Heart left ventricle (tissue), 16 donors: ENCODE results near the gene RAD51. TPM values are rescaled to one million over a fixed set of nuclear protein-coding genes. Genes with fewer than 3 reads are reported as not detected.
A peak's percentile ranks its signal among the peaks of the same experiment; 100 is the strongest.

Experiments used
- ATAC-seq, 4 donors: fragments of 200-7000 bp; cut with Tn5 transposase; one replicate each; pipeline ENCODE4 v1.9.1; 2020 to 2022; ENCODE audit warnings: moderate library complexity in 4 of 4, mild to moderate bottlenecking in 3 of 4, moderate number of reproducible peaks in 1 of 4
- DNase-seq, 5 donors: peaks; one replicate each; pipeline ENCODE4 v3.0.0-alpha.2; 2020
- H3K27ac ChIP-seq, 12 donors: fragments of 200-600 bp; sonication (generic) in 4 of 12; one replicate each; pipeline versions ENCODE4 v1.5.0 to v1.8.0; 2016 to 2022; ENCODE audit warnings: mild to moderate bottlenecking in 2 of 12
- H3K27me3 ChIP-seq, 9 donors: fragments of 200-600 bp; sonication (generic) in 2 of 9; one replicate each; pipeline versions ENCODE4 v1.5.1 to v1.8.0; 2016 to 2022; ENCODE audit warnings: mild to moderate bottlenecking in 3 of 9
- H3K36me3 ChIP-seq, 9 donors: fragments of 200-600 bp; sonication (generic) in 2 of 9; one replicate each; pipeline versions ENCODE4 v1.5.0 to v1.8.0; 2018 to 2022; ENCODE audit warnings: mild to moderate bottlenecking in 2 of 9
- H3K4me1 ChIP-seq, 12 donors: fragments of 200-600 bp; sonication (generic) in 4 of 12; one replicate each; pipeline versions ENCODE4 v1.5.0 to v1.8.0; 2016 to 2022; ENCODE audit warnings: mild to moderate bottlenecking in 3 of 12
- H3K4me3 ChIP-seq, 12 donors: fragments of 200-600 bp; sonication (generic) in 4 of 12; one replicate each; pipeline versions ENCODE4 v1.5.0 to v1.8.0; 2017 to 2022; ENCODE audit warnings: mild to moderate bottlenecking in 9 of 12, moderate library complexity in 4 of 12
- H3K9me3 ChIP-seq, 12 donors: fragments of 200-600 bp; sonication (generic) in 4 of 12; one replicate each; pipeline versions ENCODE4 v1.5.0 to v1.8.0; 2016 to 2022; ENCODE audit warnings: mild to moderate bottlenecking in 1 of 12
- POLR2A ChIP-seq, 2 donors: fragments of 450-650 bp; IDR thresholded peaks; one replicate each; pipeline ENCODE4 v1.6.1; 2017; ENCODE audit warnings: antibody characterized with exemption in 2 of 2, mild to moderate bottlenecking in 2 of 2, moderate library complexity in 2 of 2
- WGBS, 4 donors: extraction: QIAGEN DNeasy Blood & Tissue Kit in 2 of 4; methylation state at CpG; one replicate each; pipeline versions ENCODE4 v1.1.5 to v1.1.7; 2013 to 2018; 5-methylcytosine and 5-hydroxymethylcytosine counted together
- intact Hi-C, 10 donors: fragments of 100-400 bp; cut with DNase I; formaldehyde crosslinking; loops; one replicate each; pipeline versions ENCODE4 v1.11.1 to v1.14.2; 2022
- polyA plus RNA-seq, 2 donors: library from polyadenylated mRNA; stranded (reverse); fragments of 200-250 nt; gene quantifications; one replicate each; pipeline ENCODE4 v1.2.3, GENCODE V29; 2013
- total RNA-seq, 9 donors: library from RNA; depleted of rRNA in 2 of 9; stranded (reverse); fragments of >200 nt in 2 of 9; fragmentation: NEBNext Ultra II Directional in 3 of 9; extraction: Animal tissue kit (Norgen Biotek cat#: 25700) in 3 of 9; gene quantifications; one replicate each; pipeline versions ENCODE4 v1.1.0 to v1.2.4, GENCODE V29; 2016 to 2023
- TF ChIP-seq, protein P1 (sequence below), 12 donors: fragments of 200-600 bp; sonication (generic) in 4 of 12; IDR thresholded peaks; one replicate each; pipeline versions ENCODE4 v1.5.0 to v1.8.0; 2018 to 2022; ENCODE audit warnings: antibody characterized with exemption in 12 of 12, mild to moderate bottlenecking in 5 of 12
- donor health status: ischemic (EF 13 %, LVEDD 7.1; RV severe dilation, severe dysfunction).
- donor health status: healthy with polysubstance abuse.
- donor health status: DM: no; HTN: yes; CAD: no.
- donor health status: DM: no; HTN: no; CAD: no.
- donor health status: ischemic (EF 25% LVEDD 6.9; RV normal size, moderate dysfunction).
- donor health status: ischemic (EF 25% LVEDD 5.7; RV mildly dilated, moderate dysfunction).
- donor health status: healthy.
- donor health status: DM: yes; HTN: yes; CAD: no.
- donor health status: ischemic (EF 35%, LVEDD 5.7; RV mildly dilated, moderate dysfunction).
- donor health status: nonischemic (EF 11% LVEDD 7.7; RV severe dilation, severe dysfunction).
- donor health status: DM: yes; HTN: yes; CAD: no.
- donor health status: PGD.
- donor health status: ischemic (EF 29% LVEDD 5.4; RV normal size, mild dysfunction).
- donor health status: nonischemic (EF 23%, LVEDD 6.1; RV moderate dilation, normal function).

The RAD51 gene
- total and polyA plus RNA-seq, 11 donors = 0.15 to 3.9 (median 0.56) TPM; not detected in 2

DNA sequence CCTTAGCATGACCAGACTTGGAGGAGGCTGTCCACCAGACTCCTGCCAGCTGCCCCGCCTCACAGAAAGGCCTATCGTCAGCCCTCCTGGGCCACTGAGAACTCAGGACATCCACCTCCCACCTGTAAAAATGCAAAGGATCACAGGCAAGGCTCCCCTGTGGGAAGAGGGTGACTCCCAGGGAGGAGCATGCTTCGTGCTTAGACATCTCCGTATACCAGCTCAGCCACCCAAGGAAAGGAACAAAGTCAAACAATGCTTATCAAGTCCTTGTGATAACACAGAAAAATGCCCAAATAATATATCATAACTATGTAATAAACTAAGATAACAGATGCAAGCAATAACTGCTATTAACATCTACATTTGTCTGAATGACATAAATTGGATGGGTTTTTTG, 55.9 kb downstream of the RAD51 start:
- 91 to 99% (median 93%) methylated on average over 4 of the region's 4 CpGs for WGBS, 4 donors
- DNase-seq (no peak), ATAC-seq (no peak)
- Histone ChIP-seq H3K27me3 (no peaks in the 10 kb centered on the region), H3K36me3 (peaks cover 3 to 64% (median 51%) of the 10 kb centered on the region in 9 donors), H3K4me1 (peaks cover 0 to 39% (median 12%) of the 10 kb centered on the region in 12 donors), H3K9me3 (no peaks in the 10 kb centered on the region), H3K4me3 (no peak overlapping the region), H3K27ac (no peak overlapping the region)
- intact Hi-C loops = loop anchor here in 4 of 10 donors (5.0 to 10.0 kb wide), 3 partner anchors 56 to 144 kb away; partner anchors contain the start of genes RAD51 (in 3 of the 4) and VPS18 (in 2 of the 4)
- TF ChIP-seq, protein P1, sequence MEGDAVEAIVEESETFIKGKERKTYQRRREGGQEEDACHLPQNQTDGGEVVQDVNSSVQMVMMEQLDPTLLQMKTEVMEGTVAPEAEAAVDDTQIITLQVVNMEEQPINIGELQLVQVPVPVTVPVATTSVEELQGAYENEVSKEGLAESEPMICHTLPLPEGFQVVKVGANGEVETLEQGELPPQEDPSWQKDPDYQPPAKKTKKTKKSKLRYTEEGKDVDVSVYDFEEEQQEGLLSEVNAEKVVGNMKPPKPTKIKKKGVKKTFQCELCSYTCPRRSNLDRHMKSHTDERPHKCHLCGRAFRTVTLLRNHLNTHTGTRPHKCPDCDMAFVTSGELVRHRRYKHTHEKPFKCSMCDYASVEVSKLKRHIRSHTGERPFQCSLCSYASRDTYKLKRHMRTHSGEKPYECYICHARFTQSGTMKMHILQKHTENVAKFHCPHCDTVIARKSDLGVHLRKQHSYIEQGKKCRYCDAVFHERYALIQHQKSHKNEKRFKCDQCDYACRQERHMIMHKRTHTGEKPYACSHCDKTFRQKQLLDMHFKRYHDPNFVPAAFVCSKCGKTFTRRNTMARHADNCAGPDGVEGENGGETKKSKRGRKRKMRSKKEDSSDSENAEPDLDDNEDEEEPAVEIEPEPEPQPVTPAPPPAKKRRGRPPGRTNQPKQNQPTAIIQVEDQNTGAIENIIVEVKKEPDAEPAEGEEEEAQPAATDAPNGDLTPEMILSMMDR (IDR thresholded peaks at IDR 0.05) = no peak
- TF ChIP-seq POLR2A (IDR thresholded peaks at IDR 0.05) = no peak

GRCh38 chr15:40751745-40752144, 56.8 kb downstream of the RAD51 start:
- H3K4me3 ChIP-seq = no peak overlapping the region
- H3K27ac ChIP-seq = no peak overlapping the region
- H3K27me3 ChIP-seq = no peaks in the 10 kb centered on the region
- DNase-seq = no peak
- no peaks in the 10 kb centered on the region for H3K9me3 ChIP-seq
- no peak for ATAC-seq
- intact Hi-C loops = loop anchor here in 4 of 10 donors (5.0 to 10.0 kb wide), 3 partner anchors 57 to 143 kb away; partner anchors contain the start of genes RAD51 (in 3 of the 4) and VPS18 (in 2 of the 4)
- H3K4me1 ChIP-seq = peaks cover 0 to 31% (median 12%) of the 10 kb centered on the region in 12 donors
- peaks cover 3 to 61% (median 50%) of the 10 kb centered on the region in 9 donors for H3K36me3 ChIP-seq
- WGBS, 4 donors = 90 to 95% (median 94%) methylated on average over 7 to 12 of the region's 12 CpGs
- no peak for TF ChIP-seq POLR2A (IDR thresholded peaks at IDR 0.05)
- TF ChIP-seq, protein P1 (IDR thresholded peaks at IDR 0.05) = no peak

DNA sequence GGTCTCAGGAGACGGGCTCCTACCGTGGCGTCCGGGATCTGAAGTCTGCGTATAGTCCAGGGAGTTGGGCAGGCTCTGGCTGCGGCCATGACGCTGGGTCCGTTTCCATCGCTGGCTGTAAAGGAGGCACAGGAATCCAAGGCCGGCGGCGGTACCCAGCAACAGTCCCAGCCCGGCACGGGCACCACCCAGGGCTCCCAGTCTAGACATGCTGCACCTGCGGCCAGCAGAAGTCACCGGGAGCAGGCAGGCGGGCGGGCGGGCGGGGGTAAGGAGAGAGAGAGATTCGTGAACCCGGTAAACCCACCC, 59.6 kb downstream of the RAD51 start:
- peaks cover 3 to 37% (median 30%) of the 10 kb centered on the region in 9 donors for H3K36me3 ChIP-seq
- ATAC-seq = peak in 3 of 4 donors; percentile 30 to 40 (median 31)
- intact Hi-C loops = loop anchor here in 5 of 10 donors (2.0 to 10.0 kb wide), 5 partner anchors 52 to 186 kb away; partner anchors contain the start of genes RAD51 (in 3 of the 5), VPS18 (in 2 of the 5), DNAJC17 (in 1 of the 5) and RPUSD2 (in 1 of the 5)

More for the DNA sequence above, 59.6 kb downstream of the RAD51 start:
- peaks cover 0 to 24% (median 12%) of the 10 kb centered on the region in 12 donors for H3K4me1 ChIP-seq
- no peak for TF ChIP-seq POLR2A (IDR thresholded peaks at IDR 0.05)
- TF ChIP-seq, protein P1 (IDR thresholded peaks at IDR 0.05) = no peak
- peak in 3 of 5 donors; percentile 33 to 71 (median 41) for DNase-seq
- peak overlapping the region; percentile 70 to 98 (median 86) for H3K4me3 ChIP-seq
- peak overlapping the region in 11 of 12 donors; percentile 51 to 85 (median 80) for H3K27ac ChIP-seq
- WGBS, 4 donors = 0 to 1% (median 0%) methylated on average over 6 to 22 of the region's 22 CpGs
- H3K27me3 ChIP-seq = no peaks in the 10 kb centered on the region
- no peaks in the 10 kb centered on the region for H3K9me3 ChIP-seq
